ENCODE data around the gene CTCFL.

The CTCFL gene

DNA sequence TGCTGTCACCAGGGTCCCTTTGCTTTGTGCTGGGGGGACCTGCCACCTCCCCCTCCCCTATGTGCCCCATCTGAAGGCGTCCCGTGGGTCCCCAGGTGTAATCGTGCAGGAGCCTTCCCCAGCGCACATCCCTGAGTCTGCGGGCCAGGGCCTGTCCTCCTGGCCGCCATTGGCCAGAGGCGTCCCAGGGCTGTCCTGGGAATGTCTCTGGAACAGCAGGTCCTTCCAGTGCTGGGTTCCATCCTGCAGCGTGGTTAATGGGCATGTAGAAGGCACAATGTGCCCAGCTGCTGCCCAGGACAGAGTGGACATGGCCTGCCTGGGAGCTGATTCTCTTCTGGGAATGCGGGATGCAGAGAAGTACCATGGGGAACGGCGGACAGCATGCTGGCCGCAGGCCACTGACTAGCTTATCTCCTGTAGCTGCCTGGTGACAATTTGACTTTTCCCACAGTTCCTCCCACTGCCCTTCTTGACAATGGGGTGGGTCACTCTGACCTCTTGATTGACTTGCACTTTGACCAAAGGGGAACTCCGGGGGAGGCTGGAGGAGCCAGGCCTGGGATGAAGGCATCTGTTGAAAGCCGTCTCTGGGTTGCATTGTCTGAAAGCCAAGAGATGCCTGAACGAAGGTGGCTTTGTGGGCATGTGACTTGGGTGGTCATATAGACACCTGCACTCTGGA is 64.0 kb downstream of the CTCFL start:
- no peak for FAIRE-seq

DNA sequence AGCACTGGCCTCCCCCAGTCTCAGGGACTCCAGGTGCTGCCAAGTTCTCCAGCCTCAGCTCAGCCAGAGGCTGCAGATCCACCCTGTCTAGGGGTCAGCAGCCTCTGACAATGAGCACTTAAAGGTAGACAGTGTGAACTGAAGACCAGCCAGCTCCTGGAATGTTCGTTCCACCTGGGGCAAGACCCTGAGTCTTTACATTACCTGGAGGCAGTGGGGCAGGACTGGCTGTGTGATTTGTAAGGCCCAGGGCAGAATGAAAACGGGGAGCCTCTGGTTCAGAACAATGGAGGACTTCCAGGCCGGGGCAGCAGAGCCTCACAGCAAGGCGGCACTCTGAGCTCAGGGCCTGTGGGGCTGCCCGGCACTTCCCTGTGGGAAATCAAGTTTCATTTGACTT is 65.0 kb downstream of the CTCFL start:
- no peak for FAIRE-seq

DNA sequence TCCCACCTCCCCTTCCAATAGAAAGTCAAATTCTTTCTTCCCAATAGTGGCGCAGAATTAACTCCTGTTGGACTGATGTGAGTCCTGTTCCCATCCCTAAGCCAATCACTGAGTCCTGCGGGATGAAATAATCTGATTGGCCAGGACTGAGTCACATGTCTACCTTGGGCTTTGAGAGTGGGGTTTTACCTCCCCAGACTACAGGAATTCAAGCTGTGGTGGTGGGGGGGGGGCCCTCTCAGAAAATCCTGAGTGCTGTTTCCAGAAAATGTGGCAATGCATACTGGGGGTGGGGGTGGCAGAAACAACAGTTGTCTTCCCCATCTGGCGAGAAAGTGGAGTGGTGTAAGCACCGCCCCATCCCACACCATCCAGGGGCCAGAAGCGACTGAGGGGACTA is 65.7 kb downstream of the CTCFL start:
- no peak for FAIRE-seq

DNA sequence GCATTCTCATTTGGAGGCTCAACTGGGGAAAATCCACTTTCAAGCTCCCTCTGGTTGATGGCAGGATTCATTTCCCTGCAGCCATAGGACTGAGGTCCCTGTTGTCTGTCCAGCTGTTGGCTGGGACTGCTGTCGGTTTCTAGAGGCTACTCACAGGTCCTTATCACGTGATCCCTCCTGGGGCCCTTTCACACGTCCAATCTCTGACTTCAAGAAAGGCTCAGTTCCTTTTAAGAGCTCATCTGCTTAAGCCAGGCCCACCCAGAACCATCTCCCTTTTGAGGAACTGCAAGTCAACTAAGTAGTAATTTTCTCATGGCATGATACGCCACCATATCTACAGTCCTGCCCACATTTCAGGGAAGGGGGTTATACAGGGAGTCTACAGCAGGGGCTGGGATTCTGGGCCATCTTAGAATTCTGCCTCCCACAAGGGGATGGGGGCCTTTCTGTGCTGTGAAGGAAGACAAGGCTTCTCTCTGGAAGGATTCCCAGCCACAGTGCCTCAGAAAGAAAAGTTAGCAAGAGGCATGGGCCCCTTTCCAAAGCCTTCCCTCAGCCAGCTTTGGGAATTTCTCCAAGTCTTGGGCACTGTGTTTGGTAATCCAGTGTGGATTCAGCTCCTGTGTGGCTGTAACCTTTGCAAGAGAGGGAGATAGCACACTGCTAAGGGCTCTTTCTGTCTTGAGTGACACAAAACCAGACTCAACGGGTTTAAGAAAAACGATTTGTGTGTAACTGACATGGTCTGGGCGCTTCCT is 66.4 kb downstream of the CTCFL start:
- FAIRE-seq: no peak

DNA sequence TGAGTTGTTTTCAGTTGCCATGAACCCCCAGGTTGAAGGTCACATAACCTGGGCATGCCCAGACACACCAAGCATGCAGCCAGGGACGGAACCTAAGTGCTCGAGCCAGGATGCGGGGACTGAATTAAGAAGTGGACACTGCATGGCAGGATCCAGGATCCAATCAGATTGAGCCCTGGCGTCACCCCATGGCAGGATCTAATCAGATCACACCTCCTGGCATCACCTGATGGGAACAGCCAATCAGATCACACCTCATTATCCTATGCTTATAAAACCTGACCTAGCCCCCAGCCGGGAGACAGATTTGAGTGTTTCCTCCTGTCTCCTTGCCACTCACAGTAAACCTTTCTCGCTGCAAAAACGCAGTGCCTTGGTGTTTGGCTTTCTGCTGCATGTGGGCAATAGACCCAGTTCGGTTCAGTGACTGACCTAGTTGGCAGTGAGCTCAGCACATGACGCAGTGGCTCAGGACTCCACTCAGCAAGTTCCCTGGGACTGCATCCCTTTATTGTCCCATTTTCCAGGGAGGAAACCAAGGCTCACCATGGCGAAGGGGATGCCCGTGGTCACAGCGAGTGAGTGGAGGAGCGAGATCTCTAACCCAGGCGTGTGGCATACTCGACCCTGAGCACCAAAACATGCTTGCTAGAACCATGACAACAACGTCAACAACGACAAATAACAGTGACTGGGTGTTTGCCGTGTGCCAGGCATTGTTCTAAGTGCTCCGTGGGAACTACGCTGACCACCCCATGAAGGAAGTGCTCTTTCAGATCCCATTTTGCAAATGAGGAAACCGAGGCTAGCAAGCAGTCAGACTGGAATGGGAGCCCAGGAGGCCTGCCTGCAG is 67.5 kb downstream of the CTCFL start:
- FAIRE-seq: no peak

DNA sequence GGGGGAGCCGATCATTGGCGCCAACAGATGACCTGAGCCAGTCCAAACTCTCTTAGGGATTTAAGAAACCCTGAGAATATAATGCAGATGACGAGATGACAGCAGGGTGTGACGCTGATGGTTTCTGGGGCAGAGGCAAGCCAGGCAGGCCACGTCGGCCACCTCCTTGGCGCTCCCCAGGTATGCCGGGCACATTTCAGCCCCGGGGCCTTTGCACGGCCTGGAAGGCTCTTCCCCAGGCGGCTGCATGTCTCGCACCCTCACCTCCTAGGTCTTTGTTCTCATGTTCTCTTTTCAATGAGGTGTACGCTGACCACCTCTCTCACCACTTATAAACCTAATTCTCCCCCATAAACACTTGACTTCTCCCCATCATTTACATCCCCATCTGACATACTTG is 68.8 kb downstream of the CTCFL start:
- no peak for FAIRE-seq

DNA sequence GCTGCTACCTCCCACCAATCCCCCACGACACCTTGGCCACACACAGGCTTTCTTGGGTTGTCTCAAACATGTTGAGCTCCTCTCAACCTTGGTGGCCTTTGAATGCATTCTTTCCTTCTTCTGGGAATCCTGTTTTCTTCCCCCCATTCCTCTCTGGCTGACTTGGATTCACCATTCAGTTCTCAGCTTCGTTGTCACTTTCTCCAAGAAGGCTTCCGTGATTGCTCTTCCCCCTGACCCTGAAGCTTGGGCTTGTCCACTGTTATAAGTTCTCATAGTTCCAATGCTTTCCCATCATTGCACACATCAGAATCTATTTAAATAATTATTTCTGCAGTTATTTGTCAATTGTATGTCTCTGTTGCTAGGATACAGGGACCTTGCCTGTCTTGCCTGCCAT is 69.6 kb downstream of the CTCFL start:
- FAIRE-seq: no peak

DNA sequence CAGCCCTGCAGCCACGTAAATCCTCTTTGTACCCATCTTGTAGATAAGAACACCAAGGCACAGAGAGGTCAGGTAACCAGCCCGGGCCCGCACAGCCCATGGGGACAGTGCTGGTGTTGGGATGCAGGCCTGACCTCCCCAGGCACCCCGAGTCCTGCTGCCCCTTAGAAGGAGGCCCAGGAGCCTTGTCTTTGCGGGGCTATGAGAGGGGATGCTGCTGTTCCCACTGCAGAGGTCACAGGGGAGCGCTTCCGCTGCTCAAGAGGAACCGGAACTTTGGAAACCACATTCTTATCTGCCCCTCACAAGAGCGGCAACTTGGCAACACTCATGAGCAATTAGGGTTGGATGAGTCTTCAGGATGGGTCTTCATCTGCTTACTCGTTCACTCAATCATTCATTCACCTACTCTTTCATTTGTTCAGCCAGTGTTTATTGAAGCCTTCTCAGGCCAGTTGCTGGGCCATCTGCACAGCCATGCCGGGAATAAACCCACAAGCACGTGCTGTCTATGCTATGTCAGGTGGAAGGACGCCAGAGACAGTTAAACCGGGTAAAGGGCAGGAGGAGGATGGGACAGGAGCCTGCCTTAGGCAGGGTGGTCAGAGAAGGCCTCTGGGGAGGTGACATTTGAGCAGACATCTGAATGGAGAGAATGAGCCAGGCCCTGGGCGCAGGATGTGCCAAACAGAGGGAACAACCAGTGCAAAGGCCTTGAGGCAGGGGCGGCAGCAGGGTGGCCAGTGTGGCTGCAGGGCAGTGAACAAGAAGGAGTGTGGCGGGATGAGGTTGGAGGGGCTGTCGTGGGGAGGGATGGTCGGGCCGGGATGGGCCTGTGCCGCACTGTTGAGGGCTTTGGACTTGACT is 72.9 kb downstream of the CTCFL start:
- FAIRE-seq: no peak

DNA sequence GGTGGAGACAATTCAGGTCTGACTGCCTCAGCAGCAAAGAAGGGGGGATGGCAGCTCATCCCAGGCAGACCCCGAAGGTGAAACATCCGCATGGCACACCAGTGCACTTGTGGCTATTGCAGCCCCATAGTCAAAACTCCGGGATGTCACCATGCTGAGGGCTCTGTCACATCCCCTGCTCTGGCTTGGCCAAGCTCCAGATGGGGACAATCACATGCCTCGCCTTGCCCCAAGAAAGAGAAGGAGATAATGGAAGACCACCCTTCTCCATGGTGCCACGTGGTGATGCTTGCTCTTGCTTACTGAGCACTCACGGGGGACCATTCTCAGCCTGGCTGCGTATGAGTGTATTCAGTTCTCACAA is 73.5 kb downstream of the CTCFL start:
- no peak for FAIRE-seq

DNA sequence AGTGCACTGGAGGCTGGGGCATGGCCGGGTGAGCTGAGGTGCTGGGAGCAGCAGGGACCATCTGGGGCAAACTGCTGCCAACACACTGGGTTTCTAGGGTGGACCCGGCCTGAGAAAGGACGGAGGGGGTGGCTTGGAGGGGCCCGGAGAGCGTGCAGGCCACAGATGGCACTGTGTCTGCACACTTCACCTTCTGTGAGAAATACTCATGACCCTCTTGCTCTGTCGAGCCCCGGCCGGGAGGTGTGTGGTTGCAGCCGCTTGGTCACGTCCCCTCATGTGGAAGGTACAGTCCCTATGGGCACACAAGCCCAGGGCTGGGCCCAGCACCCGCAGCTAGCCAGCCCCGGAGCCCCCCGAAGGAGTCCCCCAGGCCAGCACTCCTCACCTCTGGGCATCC is 74.0 kb downstream of the CTCFL start:
- no peak for FAIRE-seq

DNA sequence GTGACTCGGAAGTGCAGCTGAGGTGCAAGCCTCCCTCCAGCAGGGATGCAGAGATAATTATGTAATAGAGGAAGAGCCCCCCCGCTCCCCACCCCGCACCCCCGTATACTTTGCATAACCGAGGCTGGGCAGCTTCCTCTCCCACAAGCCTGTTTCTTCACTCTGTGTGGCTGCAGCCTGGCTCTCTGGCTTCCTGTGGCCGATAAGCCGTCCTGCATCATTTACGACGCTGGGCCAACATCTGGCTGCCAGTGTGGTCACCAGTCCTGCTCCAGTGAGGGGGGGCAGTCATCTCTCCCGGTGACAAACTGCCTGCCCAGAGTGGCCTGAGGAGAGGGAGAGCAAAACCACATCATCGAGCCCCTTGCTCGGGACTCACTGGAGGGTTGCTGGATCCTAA is 74.5 kb downstream of the CTCFL start:
- FAIRE-seq: no peak

DNA sequence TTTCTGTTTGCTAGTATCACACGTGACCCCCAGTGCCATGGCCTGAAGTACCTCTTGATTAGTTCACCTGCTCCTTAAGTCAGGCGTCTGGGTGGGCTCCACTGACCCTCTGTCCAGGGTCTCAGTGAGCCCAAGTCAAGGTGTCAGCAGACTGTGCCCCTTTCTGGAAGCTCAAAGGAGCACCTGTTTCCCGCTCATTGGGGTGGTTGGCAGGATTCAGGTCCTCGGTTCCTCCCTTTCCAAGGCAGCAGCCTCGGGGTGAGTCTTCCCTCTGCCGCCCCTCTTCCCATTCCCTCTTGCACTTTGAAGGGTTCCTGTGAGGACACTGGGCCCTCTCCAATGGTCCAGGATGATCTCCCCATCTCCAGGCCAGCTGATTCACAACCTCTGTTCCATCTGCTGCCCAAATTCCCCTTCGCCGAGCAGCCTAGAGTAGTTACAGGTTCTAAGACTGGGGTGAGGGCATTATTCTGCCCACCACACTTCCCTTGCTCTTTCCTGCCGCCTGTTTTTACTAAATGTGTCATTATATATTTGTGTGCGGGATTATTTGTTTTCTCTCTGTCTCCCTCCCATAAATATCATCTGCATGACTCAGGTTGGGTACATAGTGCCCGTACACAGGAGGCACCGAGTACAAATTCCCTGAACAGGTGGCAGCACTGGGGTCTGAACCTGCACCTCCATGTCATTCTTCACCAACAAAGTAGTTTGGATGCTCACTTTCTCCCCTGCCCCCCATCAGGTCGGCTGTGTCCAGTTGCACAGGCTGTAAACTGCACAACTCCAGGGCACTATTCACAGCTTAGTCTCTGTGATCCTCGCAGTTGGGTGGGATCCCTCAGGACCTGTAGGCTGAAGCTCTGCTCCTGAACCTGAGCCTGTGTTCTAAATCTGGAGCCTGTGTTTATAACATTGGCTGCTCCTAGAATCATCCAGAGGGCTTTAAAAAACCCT is 75.3 kb downstream of the CTCFL start:
- FAIRE-seq: no peak

DNA sequence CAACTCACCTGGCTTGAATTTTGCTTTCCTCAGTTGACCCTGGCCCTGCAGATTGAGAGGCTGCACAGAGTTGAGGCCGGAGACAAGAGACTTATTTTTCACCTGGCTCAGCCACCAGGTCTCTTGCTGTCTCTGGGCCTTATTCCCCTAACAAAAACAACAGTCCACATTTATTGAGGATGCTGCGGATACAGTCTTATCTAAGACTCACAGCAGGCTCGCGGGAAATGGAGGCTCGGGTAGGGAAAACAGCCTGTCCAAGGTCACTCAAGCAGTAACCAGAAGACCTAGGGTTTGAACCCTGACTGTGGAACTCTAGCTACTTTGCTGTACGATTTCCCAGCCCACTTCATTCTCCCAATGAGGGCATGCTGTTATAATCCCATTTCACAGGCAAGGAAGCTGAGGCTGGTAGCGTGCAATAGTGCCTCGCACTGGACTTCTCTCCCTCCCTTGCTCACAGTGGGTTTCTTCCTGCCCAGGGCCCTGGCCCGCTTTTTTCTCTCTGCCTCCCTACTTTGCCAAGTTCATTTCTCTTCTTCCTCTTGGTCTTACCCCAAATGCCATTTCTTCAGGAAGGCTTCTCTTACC is 76.1 kb downstream of the CTCFL start:
- no peak for FAIRE-seq

Measured in islet of Langerhans (tissue), 1 donor.